Eye (tissue), 1 donor: ENCODE data around the gene BAIAP3.
"Not testable (repeated sequence)": the region's sequence is repeated elsewhere in the genome, so short reads cannot be mapped to it uniquely, and the experiment has no call there.

Experiments
- DNase-seq: peaks from one replicate; pipeline ENCODE4 v3.0.0-alpha.2; 2015

BAIAP3 gene

DNA sequence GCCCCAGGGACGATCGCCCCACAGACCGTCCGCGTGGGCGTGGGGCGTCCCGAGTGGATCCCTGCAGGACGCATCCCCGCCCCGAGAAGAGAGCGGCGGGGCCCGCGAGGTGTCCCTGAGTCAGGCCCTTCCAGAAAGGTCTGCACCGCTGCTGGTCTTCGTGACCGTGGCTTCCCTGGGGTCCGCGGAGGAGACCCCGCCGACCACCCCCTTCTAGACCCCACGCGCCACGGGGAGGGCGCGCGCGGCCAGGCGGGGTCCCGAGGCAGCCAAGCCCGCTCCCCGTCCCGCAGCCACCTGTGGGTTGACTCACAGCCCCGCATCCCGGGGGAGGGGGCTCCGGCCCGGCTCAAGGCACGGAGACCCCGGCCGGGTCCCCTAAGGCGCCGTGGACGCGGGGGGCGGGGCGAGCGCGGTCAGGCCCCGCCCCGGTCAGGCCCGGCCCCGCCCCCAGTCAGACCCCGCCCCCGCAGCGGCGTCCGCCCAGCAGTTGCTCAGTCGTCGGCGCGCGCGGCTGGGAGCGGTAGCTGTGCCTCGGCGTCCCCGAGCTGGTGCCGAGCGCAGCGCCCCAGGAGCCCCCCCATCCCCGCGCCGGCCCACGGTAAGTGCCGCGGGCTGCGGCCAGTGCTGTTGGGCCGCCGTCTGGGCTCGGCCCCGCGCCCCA is at the start of gene BAIAP3:
BAIAP3 (plus strand) TSS at position 497 of the 664 bp plus-strand sequence. CDS start 4,905 bp downstream, outside the sequence.
- no peak for DNase-seq

DNA sequence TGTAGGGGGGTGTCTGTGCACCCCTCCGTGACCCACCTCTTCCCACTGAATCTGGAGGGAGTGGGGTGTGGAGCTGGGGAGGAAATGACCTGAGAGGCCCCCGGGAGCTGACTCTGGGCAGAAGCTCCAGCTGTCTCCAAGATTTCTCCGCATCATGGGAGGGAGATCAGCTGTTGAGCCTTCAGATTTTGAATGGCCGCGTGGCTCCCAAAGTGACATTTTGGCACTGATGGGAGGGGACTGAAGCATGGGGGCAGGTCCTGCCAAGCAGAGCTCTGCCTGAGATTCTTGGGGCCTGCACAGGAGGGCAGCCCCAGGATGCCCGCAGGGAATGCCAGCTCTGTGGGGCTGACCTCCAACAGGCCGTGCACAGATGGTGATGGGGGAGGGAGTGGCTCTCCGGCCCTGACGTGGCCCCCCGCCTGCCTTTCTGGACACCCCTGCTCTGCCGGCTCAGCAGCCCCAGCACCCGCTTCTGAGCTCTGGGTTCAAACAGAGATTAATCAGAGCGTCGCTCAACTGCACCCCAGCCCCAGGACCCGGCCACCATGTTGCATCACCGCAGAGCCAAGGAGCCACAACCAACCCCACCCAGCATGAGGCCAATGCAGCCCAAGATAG is 49.3 kb upstream of the BAIAP3 start:
- DNase-seq, result no peak

DNA sequence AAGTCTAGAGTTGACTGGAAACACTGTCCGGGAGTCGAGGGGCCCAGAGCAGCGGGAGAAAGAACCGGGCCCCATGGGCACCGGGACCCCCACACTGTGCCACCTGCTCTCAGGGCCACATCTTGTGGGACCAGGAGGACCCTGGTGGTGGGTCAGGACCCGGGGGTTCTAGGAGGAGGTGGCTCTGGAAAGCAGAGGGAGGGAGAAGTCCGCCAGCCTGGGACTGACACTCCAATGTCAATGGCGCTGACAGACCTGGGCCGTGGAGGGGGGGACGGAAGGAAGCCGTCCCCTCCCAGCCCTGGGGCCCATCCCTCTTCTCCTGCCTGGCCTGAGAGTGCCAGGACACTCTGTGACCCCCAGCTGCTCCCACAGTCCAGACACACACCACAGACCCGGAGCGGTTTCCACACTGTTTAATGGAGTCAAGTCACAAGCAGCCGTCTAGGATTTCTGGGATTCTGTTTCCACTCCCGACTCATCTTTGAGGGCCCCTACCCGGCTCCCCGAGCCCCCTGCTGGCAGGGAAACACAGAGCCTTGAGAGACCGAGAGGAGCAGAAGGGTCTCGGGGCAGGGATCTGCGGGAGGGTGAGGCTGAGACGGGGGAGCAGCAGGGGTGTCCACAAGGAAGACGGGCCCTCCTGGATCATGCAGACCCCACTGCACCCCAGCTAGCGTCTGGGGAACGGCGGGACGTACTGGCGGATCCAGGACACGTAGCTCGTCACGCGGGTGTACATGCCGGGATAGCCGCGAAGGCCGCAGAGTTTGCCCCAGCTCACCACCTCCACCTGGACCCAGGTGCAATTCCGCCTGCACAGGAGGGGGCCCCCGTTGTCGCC is 47.6 kb upstream of the BAIAP3 start:
- no peak for DNase-seq

DNA sequence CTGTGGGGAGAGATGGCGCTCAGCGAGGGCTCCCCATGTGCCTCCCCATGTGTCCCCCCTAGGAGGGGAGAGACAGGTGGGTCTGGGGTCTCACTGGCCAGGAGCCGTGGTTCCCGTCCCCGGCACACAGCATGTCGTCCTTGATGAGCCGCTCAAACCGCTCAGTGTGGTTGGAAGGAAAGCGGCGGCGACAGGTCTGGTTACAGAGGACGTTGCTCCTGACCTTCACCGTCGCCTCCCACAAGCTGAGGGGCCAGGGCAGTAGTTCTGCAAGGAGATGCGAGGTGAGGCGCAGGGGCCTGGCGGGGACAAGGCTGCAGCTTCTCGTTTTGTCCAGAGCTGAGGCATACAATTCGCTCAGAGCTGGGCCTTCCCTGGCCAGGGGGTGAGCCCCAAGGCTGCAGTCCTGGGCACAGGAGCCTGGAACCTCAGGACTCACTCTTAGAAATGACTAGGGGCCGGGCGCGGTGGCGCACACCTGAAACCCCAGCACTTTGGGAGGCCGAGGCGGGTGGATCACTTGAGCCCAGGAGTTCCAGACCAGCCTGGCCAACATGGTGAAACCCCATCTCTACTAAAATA is 46.8 kb upstream of the BAIAP3 start:
- DNase-seq, result no peak

DNA sequence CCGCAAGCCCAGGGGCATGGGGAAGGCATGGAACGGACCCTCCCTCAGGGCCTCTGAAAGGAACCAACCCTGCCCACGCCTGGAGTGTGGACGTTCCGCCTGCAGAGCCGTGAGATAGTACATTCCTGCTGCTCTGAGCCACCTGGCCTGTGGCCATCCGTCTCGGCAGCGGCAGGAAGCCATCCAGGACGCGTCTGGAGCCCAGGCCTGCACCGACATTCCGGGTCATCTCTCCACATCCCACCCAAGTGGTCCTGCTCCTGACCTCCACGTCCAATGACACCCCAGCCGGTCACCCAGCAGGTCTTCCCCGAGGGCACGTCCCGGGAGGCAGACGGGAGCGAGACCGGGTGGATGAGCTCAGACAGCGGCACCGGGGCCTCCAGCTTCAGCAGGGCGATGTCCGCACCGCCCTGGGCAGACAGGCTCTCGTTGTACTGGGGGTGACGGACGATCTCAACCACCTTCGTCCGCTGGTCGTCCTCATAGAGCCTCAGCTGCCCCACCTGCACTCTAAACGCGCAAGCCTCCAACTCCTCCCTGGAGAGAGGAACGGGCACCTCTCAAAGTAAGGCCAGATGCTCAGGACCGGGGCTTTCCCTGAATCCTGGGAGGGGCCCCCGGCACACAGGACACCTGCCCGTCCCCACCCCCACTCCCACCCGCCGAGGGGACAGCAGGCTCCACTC is 45.3 kb upstream of the BAIAP3 start:
- no peak for DNase-seq

GRCh38 chr16:1288813-1289476 is 44.5 kb upstream of the BAIAP3 start:
- no peak for DNase-seq

DNA sequence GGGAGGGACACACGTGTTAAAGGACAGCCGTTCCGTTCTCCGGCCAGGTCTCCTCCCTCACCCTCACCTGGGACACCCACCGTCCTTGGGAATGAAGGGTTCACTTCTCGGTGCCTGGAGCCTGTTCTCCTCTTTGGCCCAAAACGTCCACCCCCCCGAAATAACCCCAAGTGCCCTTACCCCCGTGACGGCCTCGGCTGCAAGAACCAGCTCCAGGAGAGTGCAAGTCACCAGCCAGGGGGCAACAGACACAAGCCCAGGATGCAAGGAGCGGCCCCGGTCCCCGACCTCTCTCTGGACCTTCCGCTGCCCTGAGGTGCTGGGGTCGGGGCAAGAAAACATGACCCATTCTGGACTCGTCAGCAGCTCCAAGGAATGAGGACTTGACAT is 44.0 kb upstream of the BAIAP3 start:
- no peak for DNase-seq

GRCh38 chr16:1290063-1290501 is 43.4 kb upstream of the BAIAP3 start:
- peak; percentile 63 for DNase-seq

GRCh38 chr16:1290860-1291575 is 42.4 kb upstream of the BAIAP3 start:
- no peak for DNase-seq

GRCh38 chr16:1291576-1291974 is 41.9 kb upstream of the BAIAP3 start:
- no peak for DNase-seq

GRCh38 chr16:1292208-1292607 is 41.2 kb upstream of the BAIAP3 start:
- not testable (repeated sequence) for DNase-seq

- not testable (repeated sequence) for DNase-seq
Measured at GRCh38 chr16:1292808-1293207, 40.6 kb upstream of the BAIAP3 start.

- DNase-seq, result no peak
Measured at GRCh38 chr16:1293921-1294656, 39.4 kb upstream of the BAIAP3 start.

GRCh38 chr16:1295465-1295864 is 38.0 kb upstream of the BAIAP3 start:
- no peak for DNase-seq

- not testable (repeated sequence) for DNase-seq
Measured at GRCh38 chr16:1296688-1297017, 36.8 kb upstream of the BAIAP3 start.

GRCh38 chr16:1297018-1297696 is 36.3 kb upstream of the BAIAP3 start:
- no peak for DNase-seq

DNA sequence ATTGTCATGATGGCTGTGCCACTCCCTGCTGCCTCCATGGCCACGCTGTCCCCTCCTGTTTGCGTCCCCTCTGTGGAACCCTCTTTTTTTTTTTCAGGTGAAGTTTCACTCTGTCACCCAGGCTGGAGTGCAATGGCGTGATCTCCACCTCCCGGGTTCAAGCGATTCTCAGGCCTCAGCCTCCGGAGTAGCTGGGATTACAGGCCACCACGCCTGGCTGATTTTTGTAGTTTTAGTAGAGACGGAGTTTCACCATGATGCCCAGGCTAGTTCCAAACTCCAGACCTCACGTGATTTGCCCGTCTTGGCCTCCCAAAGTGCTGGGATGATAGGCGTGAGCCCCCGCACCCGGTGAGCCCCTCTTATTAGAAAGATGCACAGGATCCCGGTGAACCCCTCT is 35.0 kb upstream of the BAIAP3 start:
- no peak for DNase-seq

DNA sequence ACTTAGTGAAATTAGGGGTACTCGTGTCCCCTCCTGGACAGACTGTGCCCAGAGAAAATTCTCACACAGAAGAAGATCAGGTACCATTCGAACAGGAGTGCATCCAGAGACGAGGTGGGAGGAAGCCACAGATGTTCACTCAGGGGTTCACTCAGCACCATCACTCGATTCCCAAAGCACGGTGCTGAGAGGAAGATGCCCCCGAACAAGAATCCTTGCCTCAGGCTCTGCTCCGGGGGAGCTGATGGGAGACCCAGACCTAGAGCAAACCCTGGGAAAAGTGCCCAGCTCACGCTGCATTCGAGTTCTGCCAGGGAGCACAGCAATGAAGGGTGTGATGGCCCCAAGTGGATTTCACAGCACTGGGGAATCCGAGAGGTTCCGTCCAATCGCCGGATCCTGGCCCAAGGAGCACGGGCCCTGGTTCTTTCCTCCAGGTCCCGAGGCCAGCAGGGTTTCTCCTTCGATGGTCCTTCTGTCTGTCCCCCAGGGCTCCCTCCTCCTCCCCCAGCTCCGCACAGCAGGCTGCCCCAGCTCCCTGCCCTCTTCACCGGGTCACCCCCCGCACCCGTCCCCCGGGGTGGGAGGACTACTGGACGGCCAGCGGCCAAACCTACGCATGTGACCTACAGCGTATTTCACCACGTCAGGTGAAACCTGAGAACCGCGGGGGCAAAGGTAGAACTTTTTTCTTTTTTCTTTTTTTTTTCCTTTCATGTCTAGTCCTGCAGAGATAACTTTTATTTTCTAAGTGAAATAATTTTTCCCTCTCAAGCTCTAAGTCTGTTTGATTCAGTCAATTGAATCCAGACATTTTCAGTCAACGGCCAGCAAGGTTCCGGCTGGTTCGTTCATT is 34.2 kb upstream of the BAIAP3 start:
- no peak for DNase-seq

DNA sequence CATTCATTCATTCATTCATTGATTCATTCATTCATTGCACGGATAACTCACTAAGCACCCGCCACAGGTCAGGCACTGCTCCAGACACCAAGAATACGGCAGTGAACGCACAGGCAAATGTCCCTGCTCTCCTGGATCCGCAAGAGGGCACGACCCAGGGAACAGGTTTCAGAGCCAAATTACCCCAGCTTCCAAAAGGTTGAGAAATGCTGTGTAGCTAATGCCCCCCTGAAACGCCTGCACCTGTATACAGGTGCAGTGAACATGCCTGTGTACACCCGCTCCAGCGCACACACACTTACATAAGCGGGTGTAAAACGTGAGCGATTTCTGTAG is 33.6 kb upstream of the BAIAP3 start:
- no peak for DNase-seq
